AG04450 (cell line): ENCODE measurements around the gene UNC5A. TPM values are rescaled to one million over a fixed set of nuclear protein-coding genes. Genes with fewer than 3 reads are reported as not detected.

ENCODE experiments used
- CTCF ChIA-PET: fragments of 300-600, 350-600 bp; formaldehyde crosslinking; extraction: SDS; loops from one replicate; lab custom pipeline; 2022; ENCODE audit warnings: antibody characterized with exemption, inconsistent platforms; lab: Charles Lee
- POLR2A ChIA-PET: fragments of 350-600 bp; formaldehyde crosslinking; extraction: SDS; loops from one replicate; lab custom pipeline; 2021; ENCODE audit warnings: antibody characterized with exemption, inconsistent platforms; lab: Yijun Ruan, JAX
- DNase-seq: peaks from one replicate; pipeline ENCODE4 v3.0.0-alpha.2; 2011; ENCODE audit warnings: low read depth, low spot score
- H3K27ac ChIP-seq: one replicate; pipeline ENCODE4 v1.5.1; 2012; ENCODE audit warnings: low read depth, low read length, control low read depth
- H3K27me3 ChIP-seq: one replicate; pipeline ENCODE4 v1.6.0; 2012; ENCODE audit warnings: low read length; ENCODE audit not compliant: control insufficient read depth, insufficient read depth
- H3K4me3 ChIP-seq: 2 replicates; pipeline ENCODE4 v1.5.1; 2011; ENCODE audit warnings: mild to moderate bottlenecking, low read depth, low read length, control low read depth
- H3K9me3 ChIP-seq: 2 replicates; pipeline ENCODE4 v1.5.1; 2012; ENCODE audit warnings: low read length; ENCODE audit not compliant: control insufficient read depth, insufficient read depth
- polyA plus RNA-seq: library from polyadenylated mRNA; depleted of rRNA; stranded (reverse); fragments of >200 nt; gene quantifications from 2 replicates; pipeline ENCODE4 v1.2.3, GENCODE V29; 2011
- TF ChIP-seq, protein P1 (sequence below): IDR thresholded peaks from 2 replicates; pipeline ENCODE4 v1.5.1; 2011; ENCODE audit warnings: low read depth, low read length, control low read depth, inconsistent platforms

Gene UNC5A
- polyA plus RNA-seq, 1 experiment = not detected

DNA sequence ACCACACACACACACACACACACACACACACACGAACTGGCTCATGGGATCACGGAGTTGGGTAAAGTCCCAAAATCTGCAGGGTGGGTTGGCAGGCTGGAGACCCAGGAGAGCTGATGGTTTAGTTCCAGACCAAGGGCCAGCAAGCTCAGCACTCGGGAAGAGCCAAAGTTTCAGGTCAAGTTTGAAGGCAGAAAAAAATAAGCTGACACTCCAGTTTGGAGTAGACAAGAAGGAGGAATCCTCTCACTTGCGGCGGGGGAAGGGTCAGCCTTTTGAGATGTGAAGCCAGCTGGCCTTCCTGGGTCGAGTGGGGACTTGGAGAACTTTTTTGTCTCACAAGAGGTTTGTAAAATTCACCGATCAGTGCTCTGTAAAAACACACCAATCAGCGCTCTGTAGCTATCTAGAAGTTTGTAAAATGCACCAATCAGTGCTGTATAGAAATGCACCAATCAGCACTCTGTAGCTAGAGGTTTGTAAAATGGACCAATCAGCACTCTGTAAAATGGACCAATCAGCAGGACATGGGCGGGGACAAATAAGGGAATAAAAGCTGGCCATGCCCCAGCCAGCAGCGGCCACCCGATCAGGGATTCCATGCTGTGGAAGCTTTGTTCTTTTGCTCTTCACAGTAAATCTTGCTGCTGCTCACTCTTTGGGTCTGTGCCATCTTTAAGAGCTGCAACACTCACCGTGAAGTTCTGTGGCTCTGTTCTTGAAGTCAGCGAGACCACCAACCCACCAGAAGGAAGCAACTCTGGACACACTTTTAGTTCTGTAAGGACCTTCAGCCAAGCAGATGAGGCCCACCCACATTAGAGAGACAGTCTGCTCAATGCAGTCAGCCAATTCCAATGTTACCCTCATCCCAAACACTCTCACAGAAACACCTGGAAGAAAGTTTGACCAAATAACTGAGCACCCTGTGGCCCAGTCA is 37.8 kb upstream of the UNC5A start:
- H3K27me3 ChIP-seq = peaks cover 22% of the 10 kb centered on the region
- H3K27ac ChIP-seq = no peak overlapping the region
- no peak overlapping the region for H3K4me3 ChIP-seq
- ChIA-PET CTCF (no interaction called here), POLR2A (no interaction called here)
- TF ChIP-seq, protein P1, sequence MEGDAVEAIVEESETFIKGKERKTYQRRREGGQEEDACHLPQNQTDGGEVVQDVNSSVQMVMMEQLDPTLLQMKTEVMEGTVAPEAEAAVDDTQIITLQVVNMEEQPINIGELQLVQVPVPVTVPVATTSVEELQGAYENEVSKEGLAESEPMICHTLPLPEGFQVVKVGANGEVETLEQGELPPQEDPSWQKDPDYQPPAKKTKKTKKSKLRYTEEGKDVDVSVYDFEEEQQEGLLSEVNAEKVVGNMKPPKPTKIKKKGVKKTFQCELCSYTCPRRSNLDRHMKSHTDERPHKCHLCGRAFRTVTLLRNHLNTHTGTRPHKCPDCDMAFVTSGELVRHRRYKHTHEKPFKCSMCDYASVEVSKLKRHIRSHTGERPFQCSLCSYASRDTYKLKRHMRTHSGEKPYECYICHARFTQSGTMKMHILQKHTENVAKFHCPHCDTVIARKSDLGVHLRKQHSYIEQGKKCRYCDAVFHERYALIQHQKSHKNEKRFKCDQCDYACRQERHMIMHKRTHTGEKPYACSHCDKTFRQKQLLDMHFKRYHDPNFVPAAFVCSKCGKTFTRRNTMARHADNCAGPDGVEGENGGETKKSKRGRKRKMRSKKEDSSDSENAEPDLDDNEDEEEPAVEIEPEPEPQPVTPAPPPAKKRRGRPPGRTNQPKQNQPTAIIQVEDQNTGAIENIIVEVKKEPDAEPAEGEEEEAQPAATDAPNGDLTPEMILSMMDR = no peak
- H3K9me3 ChIP-seq = no peaks in the 10 kb centered on the region; the same call in 1 of the 2 replicates
- no peak for DNase-seq

DNA sequence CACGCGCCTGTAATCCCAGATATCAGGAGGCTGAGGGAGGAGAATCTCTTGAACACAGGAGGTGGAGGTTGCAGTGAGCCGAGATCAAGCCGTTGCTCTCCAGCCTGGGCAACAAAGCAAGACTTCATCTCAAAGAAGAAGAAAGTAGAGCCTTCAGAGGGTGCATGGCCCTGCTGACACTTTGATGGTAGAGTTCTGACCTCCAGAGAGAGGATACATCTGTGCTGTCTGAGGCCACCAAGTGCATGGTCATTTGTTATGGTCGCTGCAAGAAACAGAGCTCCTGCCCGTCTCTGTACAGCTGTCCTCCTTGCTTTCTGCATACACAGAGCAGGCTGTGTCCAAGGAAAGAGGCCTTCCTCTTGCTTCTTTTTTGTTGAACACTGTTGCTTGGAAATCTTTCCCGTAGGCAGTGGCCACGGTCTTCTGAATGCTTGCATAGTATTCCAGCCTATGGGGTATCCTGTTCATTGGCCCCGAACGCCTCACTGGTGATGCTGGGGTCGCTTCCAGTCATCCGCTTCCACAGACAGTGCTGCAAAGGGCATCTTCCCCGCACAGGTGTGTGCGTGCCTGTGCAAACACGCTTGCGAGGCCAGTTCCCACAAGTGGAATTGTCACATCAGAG is 36.8 kb upstream of the UNC5A start:
- ChIA-PET CTCF (no interaction called here), POLR2A (no interaction called here)
- Histone ChIP-seq H3K27ac (no peak overlapping the region), H3K4me3 (no peak overlapping the region), H3K9me3 (no peaks in the 10 kb centered on the region; the same call in 1 of the 2 replicates), H3K27me3 (peaks cover 28% of the 10 kb centered on the region)
- TF ChIP-seq, protein P1 = no peak
- no peak for DNase-seq

DNA sequence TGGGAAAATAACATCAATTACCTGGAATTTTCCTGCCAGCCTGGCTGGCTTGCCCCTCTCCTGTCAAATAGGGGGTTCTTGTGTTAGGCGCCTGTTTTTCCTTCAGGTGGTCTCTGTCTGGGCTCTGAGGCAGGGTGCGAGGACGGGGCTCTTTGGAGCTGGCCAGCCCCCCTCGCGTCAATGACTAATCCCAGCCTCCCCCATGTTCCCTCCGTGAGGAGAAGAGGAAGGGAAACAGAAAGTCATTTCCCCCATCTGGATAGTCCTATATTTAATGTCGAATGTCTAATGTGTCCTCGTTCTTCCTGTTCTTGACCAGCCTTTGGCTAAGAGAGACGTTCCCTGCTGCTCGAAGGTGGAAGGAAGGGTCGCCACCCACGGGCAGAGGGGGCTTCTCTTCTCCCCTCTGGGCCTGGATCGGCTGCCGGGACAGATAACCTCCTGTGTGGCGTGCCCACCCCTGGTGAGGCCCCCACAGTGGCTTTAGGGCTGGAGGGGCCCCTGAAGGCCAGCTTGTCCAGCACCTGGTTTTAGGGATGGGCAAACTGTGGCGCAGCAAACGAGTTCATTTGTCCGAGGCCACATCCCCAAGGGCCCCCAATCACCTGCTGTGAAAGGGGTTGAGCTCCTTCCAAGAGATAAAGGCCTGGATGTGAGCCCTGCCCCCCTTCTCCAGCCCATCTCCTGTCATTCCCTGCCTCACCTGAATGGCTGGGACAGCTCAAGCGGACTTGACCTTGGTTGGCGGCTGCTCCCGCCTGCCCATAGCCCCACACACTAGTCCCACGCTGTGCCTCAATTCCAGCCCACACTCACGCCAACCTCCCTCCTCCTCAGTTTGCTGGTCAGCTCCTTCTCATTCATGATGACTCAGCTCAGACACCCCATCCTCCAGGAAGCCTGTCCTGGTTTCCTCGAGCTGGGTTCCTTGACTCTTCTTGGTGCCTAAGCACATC is 35.9 kb upstream of the UNC5A start:
- Histone ChIP-seq H3K4me3 (no peak overlapping the region), H3K27ac (no peak overlapping the region), H3K27me3 (peaks cover 35% of the 10 kb centered on the region), H3K9me3 (no peaks in the 10 kb centered on the region; the same call in 1 of the 2 replicates)
- no peak for DNase-seq
- CTCF ChIA-PET = interaction anchor here (0.6 kb wide), 1 partner anchor 114 kb away, joined by 4 read pairs; no protein-coding TSS in a partner anchor
- POLR2A ChIA-PET = no interaction called here
- TF ChIP-seq, protein P1 = no peak

DNA sequence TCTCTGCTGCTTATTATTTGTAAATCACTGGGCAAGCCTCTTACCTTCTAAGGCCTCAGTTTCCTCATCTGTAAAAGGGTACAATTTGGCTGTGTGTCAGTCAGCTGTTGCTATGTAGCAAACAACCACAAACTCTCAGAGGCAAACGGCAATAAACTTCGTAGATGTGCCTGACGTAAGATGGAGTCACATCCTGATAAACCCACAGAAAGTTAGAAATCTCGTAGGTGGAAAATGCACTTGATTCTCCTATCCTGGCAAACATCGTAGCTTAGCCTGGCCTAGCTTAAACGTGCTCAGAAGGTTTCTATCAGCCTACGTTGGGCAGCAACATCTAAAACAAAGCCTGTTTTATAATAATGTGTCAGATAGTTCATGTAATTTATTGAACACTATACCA is 35.0 kb upstream of the UNC5A start:
- Histone ChIP-seq H3K4me3 (no peak overlapping the region), H3K9me3 (no peaks in the 10 kb centered on the region; the same call in 1 of the 2 replicates), H3K27ac (no peak overlapping the region), H3K27me3 (peaks cover 42% of the 10 kb centered on the region)
- TF ChIP-seq, protein P1 = no peak
- POLR2A ChIA-PET = interaction anchor here (0.6 kb wide), 1 partner anchor 102 kb away, joined by 6 read pairs; no protein-coding TSS in a partner anchor
- CTCF ChIA-PET = no interaction called here
- DNase-seq = no peak
